NCI-H2196 treated with DMSO at 0.1 percent for 48 hours (cell line): ENCODE results near the gene ECE1.
"Not testable (repeated sequence)": the region's sequence is repeated elsewhere in the genome, so short reads cannot be mapped to it uniquely, and the experiment has no call there.

Source experiments
- DNase-seq: peaks from one replicate; lab custom pipeline; 2025; ENCODE audit not compliant: unreplicated experiment; lab: John Stamatoyannopoulos, UW

ECE1 gene

GRCh38 chr1:21232044-21232443 lies 58.2 kb downstream of the ECE1 start:
- DNase-seq, result peak; percentile 19

GRCh38 chr1:21229246-21230000 lies 60.8 kb downstream of the ECE1 start:
- no peak for DNase-seq

GRCh38 chr1:21228224-21228623 lies 62.0 kb downstream of the ECE1 start:
- DNase-seq, result not testable (repeated sequence)

- no peak for DNase-seq
These were observed 65.2 kb downstream of the ECE1 start for GRCh38 chr1:21225065-21225464.

- DNase-seq, result peak; percentile 9
These were observed 69.4 kb downstream of the ECE1 start for GRCh38 chr1:21220815-21221214.

- no peak for DNase-seq
These were observed 70.6 kb downstream of the ECE1 start for GRCh38 chr1:21219674-21220073.

- no peak for DNase-seq
These were observed 72.3 kb downstream of the ECE1 start for GRCh38 chr1:21217812-21218596.

GRCh38 chr1:21216835-21217811 lies 73.1 kb downstream of the ECE1 start:
- DNase-seq, result no peak

GRCh38 chr1:21212126-21212525 lies 78.1 kb downstream of the ECE1 start:
- no peak for DNase-seq

- not testable (repeated sequence) for DNase-seq
These were observed 82.0 kb downstream of the ECE1 start for GRCh38 chr1:21208137-21208700.

GRCh38 chr1:21206117-21206516 lies 84.1 kb downstream of the ECE1 start:
- DNase-seq, result no peak

GRCh38 chr1:21205416-21205815 lies 84.8 kb downstream of the ECE1 start:
- no peak for DNase-seq

- DNase-seq, result no peak
These were observed 88.6 kb downstream of the ECE1 start for GRCh38 chr1:21201650-21202049.

GRCh38 chr1:21201238-21201637 lies 89.0 kb downstream of the ECE1 start:
- DNase-seq, result not testable (repeated sequence)

- no peak for DNase-seq
These were observed 89.5 kb downstream of the ECE1 start for GRCh38 chr1:21200767-21201166.

- DNase-seq, result no peak
These were observed 91.3 kb downstream of the ECE1 start for GRCh38 chr1:21198929-21199328.

- DNase-seq, result no peak
These were observed 97.4 kb downstream of the ECE1 start for GRCh38 chr1:21192871-21193270.

- DNase-seq, result no peak
These were observed 98.0 kb downstream of the ECE1 start for GRCh38 chr1:21192284-21192683.

- DNase-seq, result not testable (repeated sequence)
These were observed 99.5 kb downstream of the ECE1 start for GRCh38 chr1:21190771-21191170.

- DNase-seq, result no peak
These were observed 100.3 kb downstream of the ECE1 start for GRCh38 chr1:21189906-21190500.
